Left renal pelvis (tissue), 4 donors: ENCODE measurements around the gene MYO18A. TPM values are rescaled to one million over a fixed set of nuclear protein-coding genes. Genes with fewer than 3 reads are reported as not detected.

ENCODE experiments used
- DNase-seq, 4 donors: peaks; one replicate each; pipeline ENCODE4 v3.0.0-alpha.2; 2013; ENCODE audit warnings: low read depth in 4 of 4, low spot score in 3 of 4
- polyA plus RNA-seq, 4 donors: library from polyadenylated mRNA; unstranded; fragments of 120-200 nt; gene quantifications; one replicate each; pipeline ENCODE4 v1.2.1, GENCODE V29; 2013; ENCODE audit not compliant: insufficient read length in 4 of 4

The MYO18A gene
- polyA plus RNA-seq, 4 donors = 28.7 to 52.8 (median 38.9) TPM

DNA sequence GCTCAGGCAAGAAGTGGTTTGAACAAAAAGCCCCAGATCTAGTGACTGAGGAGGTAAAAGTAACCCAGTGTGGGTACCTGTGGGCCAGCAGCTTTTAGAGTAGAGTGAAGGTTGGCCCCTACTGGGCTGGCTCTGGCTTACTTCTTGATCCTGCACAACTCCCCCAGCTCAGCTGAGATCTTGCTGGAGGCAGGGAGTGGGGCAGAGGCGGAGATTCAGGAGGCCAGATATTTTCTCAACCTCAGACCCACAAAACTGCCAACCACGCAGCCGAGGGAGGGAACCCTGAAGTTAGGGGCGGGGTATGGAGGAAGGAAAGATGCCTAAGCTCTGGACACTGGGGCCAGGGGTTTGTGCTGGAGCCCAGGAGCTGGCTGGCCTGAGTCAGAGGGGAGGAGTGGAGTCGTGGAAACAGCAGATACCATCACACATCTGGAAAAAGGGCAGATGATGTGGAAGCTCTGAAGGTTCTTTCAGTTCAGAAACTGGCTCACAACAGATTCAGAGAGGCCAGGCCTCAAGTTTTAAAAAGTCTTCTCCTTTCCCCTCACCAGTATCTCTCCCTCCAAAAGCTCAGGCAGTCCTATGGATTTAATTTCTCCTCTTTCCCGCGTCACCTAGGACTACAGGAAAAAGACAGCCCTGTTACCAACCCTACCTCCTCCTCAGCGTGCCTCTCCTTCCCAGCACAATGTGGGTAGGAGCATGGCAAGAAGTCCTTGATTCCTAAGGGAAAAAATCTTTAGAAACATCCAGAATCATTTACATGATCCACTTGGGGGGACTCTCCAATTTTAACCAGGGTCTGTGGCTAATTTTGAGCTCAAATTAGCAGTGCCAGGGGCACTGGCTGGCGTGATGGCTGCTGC is 48.1 kb downstream of the MYO18A start:
- no peak for DNase-seq

DNA sequence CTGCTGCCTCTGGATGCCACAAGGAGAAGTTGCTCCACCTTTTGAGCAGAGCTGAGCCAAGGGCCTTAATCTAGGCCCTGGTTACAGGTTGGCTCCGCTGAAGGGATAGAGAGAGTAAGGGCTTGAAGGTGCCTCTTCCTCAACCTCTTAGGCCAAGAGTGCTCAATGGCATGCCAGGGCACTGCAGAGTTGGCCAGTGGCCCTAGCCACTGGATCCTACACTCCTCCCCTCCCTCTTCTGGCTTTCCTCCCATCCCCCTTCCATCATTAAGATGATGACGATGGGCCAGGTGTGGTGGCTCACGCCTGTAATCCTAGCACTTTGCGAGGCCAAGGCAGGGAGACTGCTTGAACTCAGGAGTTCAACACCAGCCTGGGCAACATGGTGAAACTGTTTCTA is 50.5 kb downstream of the MYO18A start:
- DNase-seq = no peak

DNA sequence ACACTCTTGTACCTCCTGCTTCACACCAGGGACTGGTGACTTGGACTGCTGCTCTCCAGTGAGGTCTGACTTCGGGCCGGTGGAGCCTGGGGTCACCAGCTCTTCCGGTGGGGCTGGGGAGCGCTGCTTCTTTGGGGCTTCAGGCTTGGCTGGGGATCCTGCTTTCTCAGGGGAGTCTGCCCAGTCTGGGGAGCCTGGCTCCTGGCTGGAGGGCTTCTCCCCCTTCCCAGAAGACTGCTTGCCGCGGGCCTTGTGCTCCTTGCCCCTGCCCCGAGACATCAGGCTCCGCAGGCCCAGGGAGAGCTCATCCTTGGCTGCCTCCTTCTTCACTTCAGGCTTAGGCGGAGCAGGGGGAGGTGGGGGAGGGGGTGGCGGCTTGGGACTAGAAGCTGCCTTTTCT is 52.4 kb downstream of the MYO18A start:
- DNase-seq = no peak

DNA sequence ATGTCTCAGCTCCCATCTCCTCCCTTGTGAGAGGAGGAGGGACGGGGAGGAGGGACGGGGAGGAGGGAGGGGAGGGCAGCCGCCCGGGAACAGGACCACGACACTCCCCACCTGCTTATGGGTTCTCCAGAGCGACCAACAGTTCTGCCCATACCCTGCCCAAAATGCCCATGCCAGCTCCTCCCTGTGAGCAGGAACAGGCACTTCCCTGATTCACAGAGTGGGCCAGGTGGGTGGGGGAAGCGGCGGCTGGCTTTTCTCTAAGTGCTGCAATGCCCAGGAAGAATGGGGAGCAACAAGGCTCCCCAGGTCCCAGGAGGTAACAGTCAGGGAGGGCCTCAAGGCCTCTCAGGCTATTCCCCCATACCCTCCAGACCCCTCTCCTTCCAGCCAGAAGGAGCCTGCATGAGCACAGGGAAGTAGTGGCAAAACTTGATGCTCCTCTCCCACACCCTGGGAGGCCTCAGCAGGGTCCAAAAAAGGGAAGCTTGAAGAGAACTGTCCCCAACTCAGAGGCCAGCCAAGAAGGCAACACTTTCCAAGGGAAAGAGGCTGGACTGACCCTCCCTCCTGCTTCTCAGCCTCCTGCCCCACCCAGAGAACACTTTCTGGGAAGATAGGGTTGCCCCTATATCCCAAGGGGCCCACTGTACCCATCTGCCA is 53.8 kb downstream of the MYO18A start:
- DNase-seq = no peak

DNA sequence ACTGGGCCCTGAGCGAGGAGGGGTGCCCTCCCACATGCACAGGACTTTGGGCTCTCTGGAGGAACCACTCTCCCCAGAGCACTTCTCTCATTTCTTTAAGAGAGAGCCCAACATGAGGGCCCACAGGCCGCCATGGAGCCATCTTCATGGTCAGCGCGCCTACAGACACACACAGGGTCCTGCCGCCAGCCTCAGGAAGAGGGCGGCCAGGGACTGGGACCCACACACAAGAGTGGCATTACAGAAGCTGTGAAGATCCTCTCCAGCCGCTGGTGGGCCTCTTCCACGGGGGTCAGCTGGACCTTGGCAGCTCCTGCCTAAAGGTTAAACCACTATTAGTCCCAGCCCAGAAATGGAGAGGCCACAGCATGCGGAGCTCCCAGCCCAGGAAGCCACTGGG is 54.5 kb downstream of the MYO18A start:
- DNase-seq = no peak

DNA sequence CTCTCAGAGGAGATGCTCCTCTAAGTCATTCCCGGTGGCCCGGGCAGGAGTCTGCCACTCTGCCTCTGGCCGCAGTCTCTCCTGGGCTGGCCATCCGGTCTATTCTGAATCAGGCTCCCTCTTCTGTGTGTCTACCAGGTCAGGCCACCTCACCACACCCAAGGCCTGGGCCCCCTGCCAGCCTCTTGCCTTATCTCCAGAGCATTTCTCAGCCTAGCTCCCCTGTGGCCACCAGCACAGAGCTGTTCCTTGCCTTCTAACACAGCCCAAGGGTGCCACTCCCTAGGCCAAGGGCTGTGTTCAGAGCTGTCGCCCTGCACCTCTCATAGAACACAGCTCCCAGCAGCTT is 55.3 kb downstream of the MYO18A start:
- no peak for DNase-seq

- DNase-seq = peak in 2 of 4 donors; percentile 42 to 59
These were observed 55.9 kb downstream of the MYO18A start for GRCh38 chr17:29124135-29124924.

- DNase-seq = no peak
These were observed 57.1 kb downstream of the MYO18A start for GRCh38 chr17:29123111-29123510.

GRCh38 chr17:29121442-29121841 is 58.8 kb downstream of the MYO18A start:
- no peak for DNase-seq

- DNase-seq = no peak
These were observed 59.8 kb downstream of the MYO18A start for GRCh38 chr17:29120433-29120832.

- DNase-seq = no peak
These were observed 60.9 kb downstream of the MYO18A start for GRCh38 chr17:29119265-29119664.

GRCh38 chr17:29116804-29117753 is 63.1 kb downstream of the MYO18A start:
- peak in 1 of 4 donors; percentile 32 for DNase-seq

- no peak for DNase-seq
These were observed 64.0 kb downstream of the MYO18A start for GRCh38 chr17:29115961-29116803.

DNA sequence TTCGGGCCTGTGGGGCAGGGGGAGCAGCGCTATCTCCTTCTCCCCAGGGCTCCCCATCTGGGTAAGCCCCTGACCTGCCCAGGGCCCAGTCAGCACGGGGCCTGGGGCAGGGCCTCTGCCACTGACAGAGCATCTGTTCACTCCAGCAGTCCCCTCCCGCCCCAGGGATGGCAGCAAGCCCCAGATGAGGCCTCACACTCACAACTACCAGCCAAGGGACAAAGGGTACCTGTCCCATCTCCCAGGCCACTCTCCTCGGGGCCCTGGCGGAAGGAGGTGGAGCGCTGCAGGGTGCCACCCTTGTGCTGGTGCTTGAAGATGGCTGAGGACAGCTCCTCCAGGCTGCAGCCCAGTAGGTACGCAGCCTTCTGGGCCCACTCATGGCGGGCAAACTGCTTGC is 64.8 kb downstream of the MYO18A start:
- DNase-seq = no peak

GRCh38 chr17:29114141-29114540 is 66.1 kb downstream of the MYO18A start:
- no peak for DNase-seq

DNA sequence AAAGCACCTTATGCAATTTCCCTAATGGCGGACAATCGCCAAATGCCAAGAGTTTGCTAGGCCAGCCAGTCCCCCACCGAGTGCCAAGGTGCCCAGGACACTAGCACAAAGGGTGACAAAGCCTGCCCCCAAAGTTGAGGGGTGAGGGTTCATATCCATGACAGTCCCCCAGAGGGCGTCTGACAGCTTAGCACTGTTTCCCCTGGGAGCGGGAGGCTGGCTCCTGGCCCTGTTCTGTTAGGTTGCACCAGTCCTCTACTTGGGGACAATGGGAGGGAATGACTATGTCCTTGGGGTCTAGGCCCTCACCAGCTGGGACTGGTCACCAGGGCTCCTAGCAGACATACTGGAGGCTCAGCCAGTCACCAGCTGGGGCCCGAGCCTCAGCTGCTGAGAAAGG is 66.9 kb downstream of the MYO18A start:
- DNase-seq = no peak

- DNase-seq = no peak
These were observed 67.4 kb downstream of the MYO18A start for GRCh38 chr17:29112771-29113295.

DNA sequence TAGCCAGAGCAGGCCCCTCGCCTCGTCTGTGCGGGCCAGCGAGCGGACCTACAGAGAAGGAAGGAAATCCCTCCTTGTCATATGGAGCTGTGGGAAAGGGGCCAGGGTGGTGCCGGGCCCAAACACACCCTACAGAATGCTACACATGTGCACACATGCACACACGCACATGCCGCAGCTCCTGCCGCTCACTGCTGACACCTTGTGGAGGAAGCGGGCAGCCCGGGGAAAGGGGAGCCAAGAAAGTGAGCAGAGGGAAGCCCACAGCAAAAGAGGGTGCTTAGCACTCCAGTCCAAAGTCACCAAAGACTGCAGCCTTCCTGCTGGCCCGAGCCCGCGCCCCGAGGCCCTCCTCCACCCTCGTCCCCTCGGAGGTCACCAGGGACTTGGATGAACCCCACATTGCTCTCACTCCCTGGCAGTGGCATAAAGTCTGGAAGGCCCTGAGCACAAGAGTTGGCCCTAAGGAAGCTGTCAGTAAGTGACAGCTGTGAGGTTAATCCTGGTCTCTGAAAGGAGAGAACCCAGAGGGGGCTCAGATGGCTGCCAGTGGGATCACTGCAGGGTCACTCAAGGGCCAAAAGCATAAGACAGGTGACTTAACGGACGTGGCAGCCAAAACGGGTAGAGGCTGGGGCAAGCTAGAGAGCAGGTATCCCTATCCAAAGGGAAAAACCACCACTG is 68.2 kb downstream of the MYO18A start:
- DNase-seq = peak in 3 of 4 donors; percentile 24 to 46 (median 27)

- DNase-seq = no peak
These were observed 69.8 kb downstream of the MYO18A start for GRCh38 chr17:29110372-29110757.
